Stomach (tissue), 4 donors: ENCODE results near the gene BCL2.

Experiments used
- CTCF ChIP-seq, 7 experiments: fragments of 450-650 bp in 4 of 7; fragments of 200-600 bp in 3 of 7; sonication (generic) in 3 of 7; IDR thresholded peaks; one replicate each; pipeline ENCODE4 v1.5.1; 2016 to 2019; ENCODE audit warnings: antibody characterized with exemption in 7 of 7, control low read depth in 2 of 7, mild to moderate bottlenecking in 1 of 7
- EP300 ChIP-seq: sonication (generic); formaldehyde crosslinking; IDR thresholded peaks from one replicate; pipeline ENCODE4 v1.6.1; 2017; ENCODE audit warnings: antibody characterized with exemption
- POLR2A ChIP-seq, 4 donors: fragments of 450-650 bp; IDR thresholded peaks; one replicate each; pipeline ENCODE4 v1.6.1; 2016; ENCODE audit warnings: antibody characterized with exemption in 4 of 4, control low read depth in 2 of 4, mild to moderate bottlenecking in 1 of 4, moderate library complexity in 1 of 4
- POLR2AphosphoS5 ChIP-seq, 3 donors: sonication (generic); formaldehyde crosslinking; IDR thresholded peaks; one replicate each; pipeline ENCODE4 v1.6.1; 2016; ENCODE audit warnings: antibody characterized with exemption in 3 of 3

GRCh38 chr18:63180971-63181376, 138.6 kb downstream of the BCL2 start:
- TF ChIP-seq CTCF (IDR thresholded peaks at IDR 0.05) (no peak), POLR2AphosphoS5 (IDR thresholded peaks at IDR 0.05) (no peak), POLR2A (IDR thresholded peaks at IDR 0.05) (no peak), EP300 (no peak)
